ENCODE data around the gene SIX6.

SIX6 gene

DNA sequence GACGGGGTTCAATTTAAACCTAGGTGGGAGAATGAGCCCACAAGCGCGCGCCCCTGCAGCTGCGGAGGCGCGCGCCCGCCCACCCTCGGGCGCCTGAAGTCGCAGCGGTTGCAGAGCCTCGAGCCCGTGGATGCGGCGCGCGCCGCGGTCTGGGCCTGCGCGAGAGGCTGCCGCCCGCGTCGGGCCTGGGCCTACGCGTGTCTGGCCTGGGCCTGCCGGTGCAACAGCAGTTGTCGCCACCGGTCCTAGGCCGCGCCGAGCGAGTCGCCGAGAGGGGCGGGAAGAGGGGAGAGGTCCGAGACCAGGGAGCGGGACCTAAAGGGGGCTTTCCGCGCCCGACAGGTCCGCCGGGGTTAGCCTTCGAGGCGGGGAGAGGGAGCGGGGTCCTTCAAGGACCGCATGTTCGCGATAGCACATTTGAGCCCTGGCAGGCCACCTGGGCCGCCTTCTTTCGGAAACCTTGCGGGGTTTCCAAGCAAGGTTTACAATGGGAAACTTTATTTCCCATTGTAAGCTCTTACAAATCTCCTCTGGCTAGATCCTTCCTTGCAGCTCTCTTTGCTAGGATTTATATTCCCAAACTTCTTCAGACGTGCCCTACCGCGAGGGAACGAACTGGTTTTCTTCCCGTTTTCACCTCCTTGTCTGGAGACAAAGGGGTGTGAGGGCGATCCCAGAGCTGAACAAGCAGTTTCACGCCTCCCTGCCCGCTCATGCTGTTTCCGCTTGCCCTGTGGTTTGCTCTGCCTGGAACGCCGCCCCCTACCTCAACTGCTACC, 6.8 kb downstream of the SIX6 start:
- no peaks in the 10 kb centered on the region for H3K79me1 ChIP-seq (ENCODE audit: low read depth, low read length)
- peak overlapping the region; percentile 42 to 75 for H3K4me3 ChIP-seq (ENCODE audit: low read length in 2 of 2)
- WGBS, 2 donors (ENCODE audit: extremely low coverage in 2 of 2, insufficient read length in 2 of 2, insufficient replicate concordance in 1 of 2) = no CpG with 5 or more reads among the region's 66 CpGs
- peaks cover 4 to 7% of the 10 kb centered on the region in 2 donors for H3K4me1 ChIP-seq (ENCODE audit: control insufficient read depth in 2 of 2, insufficient read depth in 1 of 2, low read depth in 1 of 2, low read length in 2 of 2)
- H3K4me2 ChIP-seq (ENCODE audit: insufficient read depth, low read length, poor library complexity, severe bottlenecking) = peak overlapping the region; percentile 74
- peaks cover 11 to 82% (median 27%) of the 10 kb centered on the region in 3 experiments for H3K27me3 ChIP-seq (ENCODE audit: control insufficient read depth in 3 of 3, insufficient read depth in 3 of 3, low read depth in 1 of 3, low read length in 3 of 3)
- peak overlapping the region; percentile 45 for H4K8ac ChIP-seq (ENCODE audit: low read depth, low read length)
- peak overlapping the region; percentile 93 for H2AK5ac ChIP-seq (ENCODE audit: low read depth, low read length)
- peak overlapping the region; percentile 44 for H3K4ac ChIP-seq (ENCODE audit: low read length)
- peaks cover 0 to 7% of the 10 kb centered on the region in 2 donors for H3K9me3 ChIP-seq (replicated peaks in 1 of 2; ENCODE audit: control insufficient read depth in 2 of 2, insufficient read depth in 1 of 2, low read depth in 1 of 2, low read length in 2 of 2)
- peak overlapping the region; percentile 97 for H3K18ac ChIP-seq (ENCODE audit: low read length)
- peak; percentile 55 for DNase-seq (ENCODE audit: low spot score)
- H3K23ac ChIP-seq (ENCODE audit: low read depth, low read length, poor library complexity) = peak overlapping the region; percentile 59
- H3K27ac ChIP-seq (replicated peaks; ENCODE audit: low read length) = peak overlapping the region; percentile 88
- H2BK15ac ChIP-seq (ENCODE audit: low read length) = peak overlapping the region; percentile 88
- H2BK120ac ChIP-seq (ENCODE audit: low read depth, low read length) = peak overlapping the region; percentile 99
- peak overlapping the region; percentile 78 for H3K9ac ChIP-seq (ENCODE audit: low read depth, low read length, poor library complexity)
- H3K36me3 ChIP-seq (replicated peaks in 1 of 2; ENCODE audit: control insufficient read depth in 2 of 2, insufficient read depth in 2 of 2, low read length in 2 of 2) = no peaks in the 10 kb centered on the region
- peak overlapping the region; percentile 82 for H4K91ac ChIP-seq (ENCODE audit: low read depth, low read length, poor library complexity)
- H2BK5ac ChIP-seq (ENCODE audit: low read length) = peak overlapping the region; percentile 94
- H2BK12ac ChIP-seq (ENCODE audit: low read length) = peak overlapping the region; percentile 95
- no peak overlapping the region for H3K14ac ChIP-seq (ENCODE audit: low read length)
- peak overlapping the region; percentile 93 for H2AFZ ChIP-seq (ENCODE audit: low read length)

DNA sequence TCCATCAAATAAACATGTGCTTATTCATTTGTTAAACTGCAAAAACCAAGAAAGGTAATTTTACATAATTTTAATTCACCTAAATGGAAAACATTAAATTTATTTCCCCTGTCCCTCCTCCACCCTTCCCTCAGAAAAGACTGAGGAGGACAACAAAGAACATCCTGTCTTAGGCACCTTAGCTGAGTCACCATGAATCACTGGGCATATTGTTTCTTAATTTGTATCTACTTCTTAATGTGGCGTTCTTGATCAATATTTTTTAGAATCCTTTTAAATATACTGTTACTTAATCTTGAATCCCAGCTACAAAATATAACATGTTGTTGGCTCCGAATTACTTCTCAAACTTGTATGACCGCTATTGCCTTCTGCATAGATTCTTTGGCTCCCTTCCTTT, 23.5 kb downstream of the SIX6 start:
- H3K4ac ChIP-seq (ENCODE audit: low read length) = no peak overlapping the region

DNA sequence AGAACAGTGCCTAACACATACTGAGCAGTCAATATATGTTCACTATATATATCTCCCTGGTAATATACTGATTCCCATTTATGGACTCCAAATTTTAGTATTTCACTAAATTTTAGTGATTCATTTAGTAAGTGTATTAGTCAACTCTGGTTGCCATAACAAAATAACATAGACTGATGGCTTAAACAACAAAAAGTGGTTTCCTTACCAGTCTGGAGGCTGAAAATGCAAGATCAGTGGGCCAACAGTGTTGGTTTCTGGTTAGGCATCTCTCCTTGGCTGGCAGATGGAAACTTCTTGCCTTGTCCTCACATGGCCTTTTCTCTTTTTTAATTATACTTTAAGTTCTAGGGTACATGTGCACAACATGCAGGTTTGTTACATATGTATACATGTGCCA, 28.7 kb downstream of the SIX6 start:
- H3K4me1 ChIP-seq (ENCODE audit: control insufficient read depth in 2 of 2, insufficient read depth in 1 of 2, low read depth in 1 of 2, low read length in 2 of 2) = no peaks in the 10 kb centered on the region

More for the DNA sequence above, 23.5 kb downstream of the SIX6 start:
- Histone ChIP-seq H2BK12ac (ENCODE audit: low read length) (no peak overlapping the region), H3K27ac (replicated peaks; ENCODE audit: low read length) (no peak overlapping the region), H4K8ac (ENCODE audit: low read depth, low read length) (no peak overlapping the region), H3K18ac (ENCODE audit: low read length) (no peak overlapping the region), H4K91ac (ENCODE audit: low read depth, low read length, poor library complexity) (no peak overlapping the region), H2AK5ac (ENCODE audit: low read depth, low read length) (no peak overlapping the region), H3K4me2 (ENCODE audit: insufficient read depth, low read length, poor library complexity, severe bottlenecking) (no peak overlapping the region), H2BK5ac (ENCODE audit: low read length) (no peak overlapping the region), H2BK15ac (ENCODE audit: low read length) (no peak overlapping the region), H3K4me3 (ENCODE audit: low read length in 2 of 2) (no peak overlapping the region), H3K27me3 (ENCODE audit: control insufficient read depth in 3 of 3, insufficient read depth in 3 of 3, low read depth in 1 of 3, low read length in 3 of 3) (peaks cover 0 to 4% (median 3%) of the 10 kb centered on the region in 3 experiments), H3K4me1 (ENCODE audit: control insufficient read depth in 2 of 2, insufficient read depth in 1 of 2, low read depth in 1 of 2, low read length in 2 of 2) (peaks cover 0 to 2% of the 10 kb centered on the region in 2 donors), H3K9ac (ENCODE audit: low read depth, low read length, poor library complexity) (no peak overlapping the region), H2AFZ (ENCODE audit: low read length) (no peak overlapping the region), H3K79me1 (ENCODE audit: low read depth, low read length) (peaks cover 4% of the 10 kb centered on the region), H3K23ac (ENCODE audit: low read depth, low read length, poor library complexity) (no peak overlapping the region), H2BK120ac (ENCODE audit: low read depth, low read length) (no peak overlapping the region), H3K9me3 (replicated peaks in 1 of 2; ENCODE audit: control insufficient read depth in 2 of 2, insufficient read depth in 1 of 2, low read depth in 1 of 2, low read length in 2 of 2) (no peaks in the 10 kb centered on the region), H3K14ac (ENCODE audit: low read length) (no peak overlapping the region), H3K36me3 (replicated peaks in 1 of 2; ENCODE audit: control insufficient read depth in 2 of 2, insufficient read depth in 2 of 2, low read length in 2 of 2) (no peaks in the 10 kb centered on the region)
- no CpG with 5 or more reads among the region's 3 CpGs for WGBS, 2 donors (ENCODE audit: extremely low coverage in 2 of 2, insufficient read length in 2 of 2, insufficient replicate concordance in 1 of 2)
- DNase-seq (ENCODE audit: low spot score) = no peak

DNA sequence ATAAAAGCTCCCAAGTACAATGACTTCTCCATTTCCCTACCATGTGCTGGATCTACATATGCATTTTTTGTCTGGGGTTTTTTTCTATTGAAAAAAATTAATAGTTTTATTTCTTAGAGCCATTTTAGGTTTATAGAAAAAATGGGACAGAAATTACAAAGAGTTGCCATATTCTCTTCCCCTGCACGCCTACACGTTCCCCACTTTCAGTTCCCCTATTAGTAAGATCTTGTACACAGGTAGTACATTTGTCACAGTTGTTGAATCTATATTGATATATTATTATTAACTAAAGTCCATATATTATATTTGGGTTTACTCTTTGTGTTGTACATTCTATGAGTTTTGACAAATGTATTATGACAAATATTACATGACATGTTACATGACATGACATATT, 35.7 kb downstream of the SIX6 start:
- WGBS, 2 donors (ENCODE audit: extremely low coverage in 2 of 2, insufficient read length in 2 of 2, insufficient replicate concordance in 1 of 2) = no CpG with 5 or more reads among the region's 2 CpGs
- Histone ChIP-seq H2BK120ac (ENCODE audit: low read depth, low read length) (no peak overlapping the region), H3K4ac (ENCODE audit: low read length) (no peak overlapping the region), H3K23ac (ENCODE audit: low read depth, low read length, poor library complexity) (no peak overlapping the region), H3K4me1 (ENCODE audit: control insufficient read depth in 2 of 2, insufficient read depth in 1 of 2, low read depth in 1 of 2, low read length in 2 of 2) (no peaks in the 10 kb centered on the region), H3K9me3 (replicated peaks in 1 of 2; ENCODE audit: control insufficient read depth in 2 of 2, insufficient read depth in 1 of 2, low read depth in 1 of 2, low read length in 2 of 2) (no peaks in the 10 kb centered on the region), H4K8ac (ENCODE audit: low read depth, low read length) (no peak overlapping the region), H3K27me3 (ENCODE audit: control insufficient read depth in 3 of 3, insufficient read depth in 3 of 3, low read depth in 1 of 3, low read length in 3 of 3) (no peaks in the 10 kb centered on the region), H3K14ac (ENCODE audit: low read length) (no peak overlapping the region), H3K18ac (ENCODE audit: low read length) (no peak overlapping the region), H2BK15ac (ENCODE audit: low read length) (no peak overlapping the region), H2BK5ac (ENCODE audit: low read length) (no peak overlapping the region), H3K36me3 (replicated peaks in 1 of 2; ENCODE audit: control insufficient read depth in 2 of 2, insufficient read depth in 2 of 2, low read length in 2 of 2) (no peaks in the 10 kb centered on the region), H3K79me1 (ENCODE audit: low read depth, low read length) (no peaks in the 10 kb centered on the region), H2AK5ac (ENCODE audit: low read depth, low read length) (no peak overlapping the region), H2AFZ (ENCODE audit: low read length) (no peak overlapping the region), H3K4me2 (ENCODE audit: insufficient read depth, low read length, poor library complexity, severe bottlenecking) (no peak overlapping the region), H3K27ac (replicated peaks; ENCODE audit: low read length) (no peak overlapping the region), H3K4me3 (ENCODE audit: low read length in 2 of 2) (no peak overlapping the region), H4K91ac (ENCODE audit: low read depth, low read length, poor library complexity) (no peak overlapping the region), H2BK12ac (ENCODE audit: low read length) (no peak overlapping the region), H3K9ac (ENCODE audit: low read depth, low read length, poor library complexity) (no peak overlapping the region)
- no peak for DNase-seq (ENCODE audit: low spot score)

More for the DNA sequence above, 28.7 kb downstream of the SIX6 start:
- Histone ChIP-seq H2BK15ac (ENCODE audit: low read length) (no peak overlapping the region), H3K23ac (ENCODE audit: low read depth, low read length, poor library complexity) (no peak overlapping the region), H3K36me3 (replicated peaks in 1 of 2; ENCODE audit: control insufficient read depth in 2 of 2, insufficient read depth in 2 of 2, low read length in 2 of 2) (no peaks in the 10 kb centered on the region), H3K27ac (replicated peaks; ENCODE audit: low read length) (no peak overlapping the region), H3K4me3 (ENCODE audit: low read length in 2 of 2) (no peak overlapping the region), H2AFZ (ENCODE audit: low read length) (no peak overlapping the region), H3K9ac (ENCODE audit: low read depth, low read length, poor library complexity) (no peak overlapping the region), H3K4ac (ENCODE audit: low read length) (no peak overlapping the region), H3K4me2 (ENCODE audit: insufficient read depth, low read length, poor library complexity, severe bottlenecking) (no peak overlapping the region), H3K9me3 (replicated peaks in 1 of 2; ENCODE audit: control insufficient read depth in 2 of 2, insufficient read depth in 1 of 2, low read depth in 1 of 2, low read length in 2 of 2) (no peaks in the 10 kb centered on the region), H2BK120ac (ENCODE audit: low read depth, low read length) (no peak overlapping the region), H3K27me3 (ENCODE audit: control insufficient read depth in 3 of 3, insufficient read depth in 3 of 3, low read depth in 1 of 3, low read length in 3 of 3) (peaks cover 0 to 3% (median 0%) of the 10 kb centered on the region in 3 experiments), H3K18ac (ENCODE audit: low read length) (no peak overlapping the region), H3K14ac (ENCODE audit: low read length) (no peak overlapping the region), H2BK5ac (ENCODE audit: low read length) (no peak overlapping the region), H2AK5ac (ENCODE audit: low read depth, low read length) (no peak overlapping the region), H3K79me1 (ENCODE audit: low read depth, low read length) (no peaks in the 10 kb centered on the region), H4K8ac (ENCODE audit: low read depth, low read length) (no peak overlapping the region), H4K91ac (ENCODE audit: low read depth, low read length, poor library complexity) (no peak overlapping the region), H2BK12ac (ENCODE audit: low read length) (no peak overlapping the region)
- DNase-seq (ENCODE audit: low spot score) = no peak
